Upper lobe of left lung (tissue), 4 donors: ENCODE data around the gene CDC42BPA.

Experiments
- POLR2A ChIP-seq, 4 donors: fragments of 450-650 bp; IDR thresholded peaks; one replicate each; pipeline ENCODE4 v1.5.1; 2016 to 2017; ENCODE audit warnings: antibody characterized with exemption in 4 of 4, mild to moderate bottlenecking in 2 of 4
- TF ChIP-seq, protein P1 (sequence below), 6 experiments: fragments of 450-650 bp in 4 of 6; fragments of 200-600 bp in 2 of 6; sonication (generic) in 2 of 6; IDR thresholded peaks; one replicate each; pipeline ENCODE4 v1.5.1; 2016 to 2019; ENCODE audit warnings: antibody characterized with exemption in 6 of 6

DNA sequence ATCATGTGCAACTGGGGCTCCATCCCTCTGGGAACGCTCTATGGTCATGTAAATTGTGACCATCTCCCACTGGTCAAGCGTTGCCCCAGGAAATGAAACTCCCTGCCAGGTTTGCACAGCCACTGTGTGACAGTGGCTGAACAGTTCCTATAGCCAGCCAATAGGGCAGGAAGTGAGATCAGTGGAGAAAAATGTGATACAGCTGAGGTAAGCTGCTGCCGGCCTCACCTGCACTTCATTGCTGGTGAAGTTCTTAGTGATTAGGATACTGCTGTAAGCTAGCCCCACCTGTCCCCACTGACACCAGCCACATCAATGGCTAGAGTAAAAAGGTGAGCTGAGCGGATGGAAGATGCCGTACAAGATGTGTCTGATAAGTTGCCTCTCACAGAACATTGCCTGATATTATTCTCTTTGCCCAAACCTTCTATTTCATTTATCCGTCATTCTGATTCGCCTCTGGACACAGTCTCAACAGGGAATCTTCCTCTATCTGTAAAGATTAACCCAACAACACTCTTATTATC lies 38.4 kb upstream of the CDC42BPA start:
- TF ChIP-seq, protein P1, sequence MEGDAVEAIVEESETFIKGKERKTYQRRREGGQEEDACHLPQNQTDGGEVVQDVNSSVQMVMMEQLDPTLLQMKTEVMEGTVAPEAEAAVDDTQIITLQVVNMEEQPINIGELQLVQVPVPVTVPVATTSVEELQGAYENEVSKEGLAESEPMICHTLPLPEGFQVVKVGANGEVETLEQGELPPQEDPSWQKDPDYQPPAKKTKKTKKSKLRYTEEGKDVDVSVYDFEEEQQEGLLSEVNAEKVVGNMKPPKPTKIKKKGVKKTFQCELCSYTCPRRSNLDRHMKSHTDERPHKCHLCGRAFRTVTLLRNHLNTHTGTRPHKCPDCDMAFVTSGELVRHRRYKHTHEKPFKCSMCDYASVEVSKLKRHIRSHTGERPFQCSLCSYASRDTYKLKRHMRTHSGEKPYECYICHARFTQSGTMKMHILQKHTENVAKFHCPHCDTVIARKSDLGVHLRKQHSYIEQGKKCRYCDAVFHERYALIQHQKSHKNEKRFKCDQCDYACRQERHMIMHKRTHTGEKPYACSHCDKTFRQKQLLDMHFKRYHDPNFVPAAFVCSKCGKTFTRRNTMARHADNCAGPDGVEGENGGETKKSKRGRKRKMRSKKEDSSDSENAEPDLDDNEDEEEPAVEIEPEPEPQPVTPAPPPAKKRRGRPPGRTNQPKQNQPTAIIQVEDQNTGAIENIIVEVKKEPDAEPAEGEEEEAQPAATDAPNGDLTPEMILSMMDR (IDR thresholded peaks at IDR 0.05), result no peak
- TF ChIP-seq POLR2A (IDR thresholded peaks at IDR 0.05), result no peak
